Dermis blood vessel endothelial cell (primary cell): ENCODE results near the gene FOXO3B. TPM values are rescaled to one million over a fixed set of nuclear protein-coding genes. Genes with fewer than 3 reads are reported as not detected.
A peak's percentile ranks its signal among the peaks of the same experiment; 100 is the strongest.
"Not testable (repeated sequence)": the region's sequence is repeated elsewhere in the genome, so short reads cannot be mapped to it uniquely, and the experiment has no call there.

Experiments used
- DNase-seq: peaks from one replicate; pipeline ENCODE4 v3.0.0; 2010
- total RNA-seq: library from RNA; depleted of rRNA; stranded (reverse); fragments of >200 nt; gene quantifications from 2 replicates; pipeline ENCODE4 v1.2.3, GENCODE V29; 2014

FOXO3B gene
- total RNA-seq, 1 donor from 2014 or later: 4.1 TPM

DNA sequence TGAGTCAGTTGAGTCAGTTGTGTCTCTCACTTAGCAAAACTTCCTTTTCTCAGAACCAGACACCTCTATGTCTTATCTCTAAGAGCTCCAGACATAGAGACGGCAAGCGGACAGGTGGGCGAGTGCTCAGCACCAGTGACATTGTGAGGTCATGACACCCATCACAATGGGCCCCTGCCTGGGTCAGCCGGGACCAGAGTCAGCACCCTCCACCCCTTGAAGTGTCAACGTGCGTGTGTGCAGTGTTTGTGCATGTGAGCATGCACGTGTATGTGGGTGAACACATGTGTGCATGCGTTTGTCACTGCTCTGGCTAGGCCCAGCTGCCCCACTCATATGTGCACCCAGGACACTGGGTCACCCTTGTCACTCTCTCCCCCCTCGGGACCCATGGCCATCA is 37.8 kb downstream of the FOXO3B start, which contains the start of gene TBC1D28:
Gene TBC1D28, minus strand, starts transcription at position 101 of the 400 bp plus-strand sequence. CDS start 3,039 bp downstream, outside the sequence.
- not testable (repeated sequence) for DNase-seq

DNA sequence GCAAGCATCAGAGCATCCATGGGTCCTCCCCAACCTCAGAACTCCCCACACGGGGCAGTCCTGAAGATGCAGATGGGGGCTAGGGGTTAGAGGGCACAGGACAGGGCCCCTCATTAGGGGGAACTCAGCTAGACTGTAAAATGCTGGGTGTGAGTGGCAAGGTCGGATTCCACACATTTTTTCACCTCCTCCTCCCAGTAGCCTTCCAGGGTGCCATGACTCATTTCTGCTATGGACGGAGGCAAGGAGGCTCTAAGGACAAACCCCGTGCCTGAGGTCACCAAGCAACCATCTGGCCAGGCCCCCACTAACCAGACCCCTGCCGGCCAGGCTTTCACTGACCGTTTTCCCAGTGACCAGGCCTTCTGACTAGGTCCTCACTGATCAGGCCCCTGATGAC is 39.0 kb downstream of the FOXO3B start:
- not testable (repeated sequence) for DNase-seq

DNA sequence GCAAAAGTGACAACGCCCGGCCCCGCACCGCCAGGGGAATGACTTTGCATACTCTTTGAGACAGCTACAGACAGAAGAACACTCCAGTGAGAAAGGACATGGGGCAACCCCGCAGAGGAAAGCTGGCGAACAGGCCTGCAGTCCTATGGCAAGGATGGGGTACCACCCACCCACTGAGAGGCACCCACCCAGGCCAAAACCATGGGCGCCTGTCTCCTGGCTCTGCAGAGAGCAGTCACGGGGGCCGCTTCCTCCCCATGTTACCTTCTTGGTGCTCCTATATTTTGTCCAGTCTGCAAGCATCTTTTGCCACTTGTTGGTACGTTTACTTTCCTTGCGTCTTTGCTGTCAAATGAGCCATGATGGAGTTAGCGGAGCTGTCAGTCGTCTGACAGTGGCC is 43.8 kb downstream of the FOXO3B start:
- DNase-seq: not testable (repeated sequence)

DNA sequence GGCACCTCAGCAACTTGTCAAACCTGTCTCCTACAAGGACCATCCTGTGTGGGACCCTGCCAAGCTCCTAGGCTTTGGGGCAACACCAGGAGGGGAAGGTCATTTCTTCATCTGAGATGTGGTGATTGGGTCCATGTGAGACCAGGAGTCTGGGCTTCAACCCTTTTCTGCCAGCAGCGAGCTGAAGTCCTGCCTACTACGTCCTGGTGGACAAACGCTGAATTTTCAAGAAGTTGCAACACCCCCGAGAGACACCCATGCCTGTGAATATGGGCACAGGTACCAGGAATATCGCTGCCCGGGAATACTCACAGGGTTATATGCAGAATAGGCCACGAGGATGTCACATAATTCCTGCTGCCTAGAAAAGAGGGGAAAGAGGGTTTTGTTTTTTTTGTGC is 45.9 kb downstream of the FOXO3B start:
- peak; percentile 8 for DNase-seq

DNA sequence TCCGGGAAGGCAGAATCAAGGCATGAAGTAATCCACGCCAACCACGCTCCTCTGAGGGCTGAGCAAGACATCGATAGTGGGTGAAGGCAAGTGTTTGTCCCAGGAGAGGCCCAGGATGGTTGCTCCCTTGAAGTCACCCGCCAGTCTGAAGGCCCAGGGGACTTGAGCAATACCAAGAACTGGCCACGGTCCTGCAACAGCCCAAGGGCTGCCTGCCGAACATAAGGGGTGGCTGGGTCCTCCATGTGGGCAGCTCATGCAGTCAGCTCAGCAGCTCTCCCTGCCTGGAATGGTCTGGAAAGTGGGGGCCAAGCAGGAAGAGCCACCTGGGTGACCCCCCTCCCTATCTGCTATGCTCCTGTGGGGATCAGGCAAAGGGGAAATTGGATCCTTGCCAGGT is 46.3 kb downstream of the FOXO3B start:
- DNase-seq: not testable (repeated sequence)

DNA sequence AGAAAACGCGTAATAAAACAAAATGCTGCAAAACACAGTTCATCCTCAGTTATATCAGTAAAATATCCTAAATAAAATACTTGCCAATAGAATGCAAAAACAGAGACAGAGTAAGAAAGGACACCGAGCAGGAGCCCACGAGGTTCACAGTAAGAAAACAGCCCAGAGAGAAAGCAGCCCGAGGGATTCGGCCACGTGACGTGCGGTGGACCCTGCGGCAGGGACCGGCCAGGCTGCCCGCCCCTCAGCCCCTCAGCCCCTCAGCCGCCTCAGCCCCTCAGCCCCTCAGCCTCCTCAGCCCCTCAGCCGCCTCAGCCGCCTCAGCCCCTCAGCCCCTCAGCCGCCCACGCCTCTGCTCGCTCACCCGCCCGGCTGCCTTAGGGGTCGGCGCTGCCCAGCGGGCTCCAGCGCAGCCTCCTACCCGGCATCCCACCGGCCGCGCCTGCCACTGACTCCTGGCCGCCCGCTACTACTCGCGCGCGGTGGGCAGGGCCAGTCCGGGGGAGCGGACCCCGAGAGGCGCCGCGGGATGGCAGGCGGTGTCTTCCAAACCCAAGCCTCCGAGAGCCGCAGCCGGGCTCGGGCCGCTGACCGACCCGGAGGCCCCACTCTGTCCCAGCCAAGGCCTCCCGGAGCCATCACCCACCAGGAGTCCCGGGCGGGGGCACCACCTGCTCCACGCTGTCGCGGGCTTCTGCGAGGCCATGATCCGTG is 47.4 kb downstream of the FOXO3B start:
- peak; percentile 3 for DNase-seq

Other genes with a start within 250 kb of the FOXO3B start
- gene LGALS9C, start 205.5 kb downstream of the FOXO3B start, total RNA-seq: not detected in 2 replicates
- not detected in 2 replicates for gene TBC1D28, start 37.9 kb downstream of the FOXO3B start, total RNA-seq
- gene FBXW10, start 61.7 kb upstream of the FOXO3B start, total RNA-seq: not detected in 2 replicates
- 44.9 and 65.5 TPM in 2 replicates for gene TVP23B, start 98.9 kb upstream of the FOXO3B start, total RNA-seq
- 50.4 and 51.9 TPM in 2 replicates for gene PRPSAP2, start 175.8 kb upstream of the FOXO3B start, total RNA-seq